GM12801 (cell line): ENCODE results near the gene GARIN3.

ENCODE experiments used
- TF ChIP-seq, protein P1 (sequence below): IDR thresholded peaks from one replicate; pipeline ENCODE4 v1.5.1; 2011; ENCODE audit warnings: control low read depth; ENCODE audit not compliant: insufficient read length; ENCODE audit errors: extremely low read depth

GARIN3 gene

DNA sequence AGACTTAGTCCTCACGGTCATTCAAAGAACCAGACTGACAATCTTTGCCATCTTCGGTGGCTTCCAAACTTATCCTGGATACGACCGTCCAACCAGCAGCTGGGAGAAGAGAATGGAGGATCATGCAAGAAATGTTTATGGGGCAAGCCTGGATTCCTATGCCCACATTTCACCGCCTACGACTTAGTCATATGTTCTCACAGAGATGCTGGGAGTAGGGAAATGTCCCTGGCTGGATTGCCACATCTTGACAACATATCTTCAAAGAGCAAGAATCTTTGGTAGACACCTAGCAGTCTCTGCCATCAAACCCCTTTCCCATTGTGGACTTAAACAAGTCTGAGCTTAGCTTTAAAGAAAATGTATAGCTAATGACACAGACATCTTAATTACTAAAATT lies 28.4 kb downstream of the GARIN3 start:
- TF ChIP-seq, protein P1, sequence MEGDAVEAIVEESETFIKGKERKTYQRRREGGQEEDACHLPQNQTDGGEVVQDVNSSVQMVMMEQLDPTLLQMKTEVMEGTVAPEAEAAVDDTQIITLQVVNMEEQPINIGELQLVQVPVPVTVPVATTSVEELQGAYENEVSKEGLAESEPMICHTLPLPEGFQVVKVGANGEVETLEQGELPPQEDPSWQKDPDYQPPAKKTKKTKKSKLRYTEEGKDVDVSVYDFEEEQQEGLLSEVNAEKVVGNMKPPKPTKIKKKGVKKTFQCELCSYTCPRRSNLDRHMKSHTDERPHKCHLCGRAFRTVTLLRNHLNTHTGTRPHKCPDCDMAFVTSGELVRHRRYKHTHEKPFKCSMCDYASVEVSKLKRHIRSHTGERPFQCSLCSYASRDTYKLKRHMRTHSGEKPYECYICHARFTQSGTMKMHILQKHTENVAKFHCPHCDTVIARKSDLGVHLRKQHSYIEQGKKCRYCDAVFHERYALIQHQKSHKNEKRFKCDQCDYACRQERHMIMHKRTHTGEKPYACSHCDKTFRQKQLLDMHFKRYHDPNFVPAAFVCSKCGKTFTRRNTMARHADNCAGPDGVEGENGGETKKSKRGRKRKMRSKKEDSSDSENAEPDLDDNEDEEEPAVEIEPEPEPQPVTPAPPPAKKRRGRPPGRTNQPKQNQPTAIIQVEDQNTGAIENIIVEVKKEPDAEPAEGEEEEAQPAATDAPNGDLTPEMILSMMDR, result no peak

DNA sequence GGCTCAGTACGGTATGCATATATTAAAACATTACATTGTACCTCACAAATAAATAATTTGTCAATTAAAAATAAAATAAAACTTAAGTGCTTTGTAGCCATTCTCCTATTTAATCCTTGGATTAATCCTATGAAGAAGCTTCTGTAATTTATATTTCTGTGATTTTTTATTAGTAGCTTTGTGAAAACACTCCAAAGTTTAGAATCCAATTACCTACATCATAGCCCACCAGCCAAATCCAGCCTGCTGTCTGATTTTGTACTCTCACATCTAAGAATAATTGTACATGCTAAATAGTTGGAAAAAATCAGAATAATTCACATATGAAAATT lies 33.8 kb downstream of the GARIN3 start:
- TF ChIP-seq, protein P1, result no peak

DNA sequence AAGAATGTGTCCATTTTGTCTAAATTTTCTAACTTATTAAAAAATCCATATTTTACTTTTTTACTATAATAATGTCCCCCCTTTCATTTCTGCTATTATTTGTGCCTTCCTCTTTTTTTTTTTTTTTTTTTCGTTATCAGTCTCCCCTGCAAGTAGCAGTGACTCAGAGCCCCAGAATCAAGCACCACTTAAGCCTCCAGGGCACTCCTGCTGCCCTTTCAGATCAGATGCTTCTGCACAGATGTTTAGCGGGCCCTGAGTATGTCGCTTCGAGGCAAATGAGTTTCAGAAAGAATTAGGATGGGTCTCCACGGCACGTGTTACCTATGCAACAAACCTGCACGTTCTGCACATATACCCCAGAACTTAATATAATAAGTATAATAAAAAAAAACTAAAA lies 35.1 kb downstream of the GARIN3 start:
- TF ChIP-seq, protein P1, result no peak

DNA sequence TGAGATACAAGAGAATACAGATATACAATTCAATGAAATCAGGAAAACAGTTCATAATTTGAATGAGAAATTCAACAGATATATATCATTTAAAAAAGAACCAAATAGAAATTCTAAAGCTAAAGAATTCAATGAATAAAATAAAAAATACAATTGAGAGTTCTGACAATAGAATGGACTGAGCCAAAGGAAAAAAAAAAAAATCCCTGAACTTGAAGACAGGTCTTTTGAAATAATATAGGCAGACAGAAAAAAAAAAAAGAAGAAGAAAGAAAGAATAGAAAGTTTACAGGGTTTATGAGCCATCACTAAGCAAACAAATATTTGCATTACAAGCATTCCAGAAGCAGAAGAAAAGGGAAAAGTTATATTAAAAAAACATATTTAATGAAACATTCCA lies 44.4 kb downstream of the GARIN3 start:
- TF ChIP-seq, protein P1, result no peak

DNA sequence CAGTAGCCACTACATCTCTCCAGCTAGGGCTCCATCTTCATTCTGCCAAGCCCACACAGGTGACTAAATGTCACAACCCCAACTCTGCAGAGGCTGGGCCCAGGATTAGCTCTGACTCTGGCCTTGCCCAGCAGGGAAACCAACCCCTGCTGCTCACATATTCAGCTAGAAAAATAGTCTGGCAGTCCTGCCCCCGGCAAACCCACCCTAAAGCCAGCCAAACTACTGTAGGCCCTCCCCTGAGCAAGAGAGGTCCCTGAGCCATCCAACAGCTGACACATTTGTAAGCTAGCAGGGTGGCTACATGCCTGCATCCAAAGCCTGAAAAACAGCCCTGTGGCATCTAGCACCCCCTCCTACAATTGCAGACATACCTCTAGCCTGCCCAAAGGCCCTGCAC lies 46.0 kb downstream of the GARIN3 start:
- TF ChIP-seq, protein P1, result no peak

DNA sequence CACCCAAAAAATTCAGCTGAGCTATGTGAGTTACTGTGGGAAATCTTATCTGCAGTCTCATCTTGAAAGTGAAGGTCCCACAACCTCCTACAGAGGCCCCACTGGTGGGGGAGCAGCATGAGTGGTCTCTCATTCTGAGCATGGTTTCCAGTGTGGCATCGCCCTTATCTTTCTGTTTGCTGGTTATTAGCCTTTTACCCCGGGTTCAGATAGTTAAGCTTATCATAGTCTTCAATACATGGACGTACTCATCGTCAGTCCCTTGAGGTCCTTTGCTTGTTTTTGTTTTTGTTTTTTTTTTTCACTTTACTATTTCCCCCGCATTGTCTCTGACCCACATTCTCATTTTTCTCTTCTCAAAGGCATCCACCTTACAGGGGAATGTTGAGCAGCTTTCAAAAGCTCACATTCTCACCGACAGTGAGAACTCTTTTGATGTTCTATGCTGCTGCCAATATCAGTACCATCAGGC lies 49.5 kb downstream of the GARIN3 start:
- TF ChIP-seq, protein P1, result no peak

DNA sequence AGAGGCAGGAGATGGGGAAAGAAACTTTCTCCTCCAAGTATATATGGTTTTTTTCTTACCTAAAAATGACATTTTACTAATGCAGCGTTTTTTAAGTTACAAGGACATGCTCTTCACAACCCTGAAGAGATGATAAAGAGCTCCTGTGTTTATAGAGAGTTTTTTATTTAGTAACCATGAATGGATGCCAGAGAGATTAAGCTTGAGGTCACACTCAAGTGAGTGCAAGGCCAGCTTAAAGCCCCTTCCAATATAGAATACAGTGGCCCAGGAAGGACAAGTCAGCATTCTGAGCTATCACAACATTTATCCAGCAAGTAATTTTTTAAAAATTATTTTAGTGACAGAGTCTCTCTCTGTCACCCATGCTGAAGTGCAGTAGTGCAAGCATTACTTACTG lies 50.6 kb downstream of the GARIN3 start:
- TF ChIP-seq, protein P1, result no peak

DNA sequence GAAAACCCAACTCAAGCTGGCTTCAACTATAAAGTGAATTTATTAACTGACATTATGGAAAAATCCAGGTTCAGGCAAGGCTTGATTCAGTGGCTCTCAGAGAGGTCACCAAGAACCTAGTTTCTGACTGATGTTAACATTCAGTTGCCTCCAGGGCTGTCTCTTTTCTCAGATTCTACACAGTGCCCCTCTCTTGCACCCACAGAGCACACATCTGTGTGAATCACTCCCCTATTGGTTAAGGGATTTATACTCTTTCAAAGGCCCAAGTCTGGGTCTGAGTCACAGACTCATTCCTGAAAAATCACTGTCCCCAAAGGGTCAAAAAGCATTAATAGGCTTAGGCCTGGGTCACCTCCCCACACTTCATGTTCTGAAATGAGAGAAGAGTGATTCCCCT lies 51.1 kb downstream of the GARIN3 start:
- TF ChIP-seq, protein P1, result no peak
